BJ (cell line): ENCODE results near the gene ATP6V0E2. TPM values are rescaled to one million over a fixed set of nuclear protein-coding genes. Genes with fewer than 3 reads are reported as not detected.

Experiments used
- CTCF ChIA-PET: fragments of 350-600 bp; formaldehyde crosslinking; extraction: SDS; loops from one replicate; lab custom pipeline; 2021; ENCODE audit warnings: antibody characterized with exemption, inconsistent platforms; lab: Yijun Ruan, JAX
- POLR2A ChIA-PET: fragments of 300-600 bp; sonication (Branson Sonifier 250); formaldehyde crosslinking; extraction: SDS; loops from one replicate; lab custom pipeline; 2021; ENCODE audit warnings: antibody characterized with exemption; lab: Charles Lee
- DNase-seq: peaks from one replicate; pipeline ENCODE4 v3.0.0-alpha.2; 2011; ENCODE audit warnings: low read depth
- H3K27me3 ChIP-seq: 2 replicates; pipeline ENCODE4 v1.6.0; 2011; ENCODE audit warnings: low read length; ENCODE audit not compliant: control insufficient read depth, insufficient read depth
- H3K36me3 ChIP-seq: 2 replicates; pipeline ENCODE4 v1.5.1; 2011; ENCODE audit warnings: low read length; ENCODE audit not compliant: control insufficient read depth, insufficient read depth
- H3K4me3 ChIP-seq: 2 replicates; pipeline ENCODE4 v1.5.1; 2011; ENCODE audit warnings: low read depth, mild to moderate bottlenecking, control low read depth, low read length
- polyA plus RNA-seq: library from polyadenylated mRNA; depleted of rRNA; stranded (reverse); fragments of >200 nt; gene quantifications from 2 replicates; pipeline ENCODE4 v1.2.3, GENCODE V29; 2011
- TF ChIP-seq, protein P1 (sequence below): IDR thresholded peaks from 2 replicates; pipeline ENCODE4 v1.5.1; 2011; ENCODE audit warnings: low read depth, mild to moderate bottlenecking, control low read depth, inconsistent platforms, low read length, moderate library complexity; ENCODE audit not compliant: insufficient read depth

Gene ATP6V0E2
- polyA plus RNA-seq, 1 experiment = 17.7 TPM

DNA sequence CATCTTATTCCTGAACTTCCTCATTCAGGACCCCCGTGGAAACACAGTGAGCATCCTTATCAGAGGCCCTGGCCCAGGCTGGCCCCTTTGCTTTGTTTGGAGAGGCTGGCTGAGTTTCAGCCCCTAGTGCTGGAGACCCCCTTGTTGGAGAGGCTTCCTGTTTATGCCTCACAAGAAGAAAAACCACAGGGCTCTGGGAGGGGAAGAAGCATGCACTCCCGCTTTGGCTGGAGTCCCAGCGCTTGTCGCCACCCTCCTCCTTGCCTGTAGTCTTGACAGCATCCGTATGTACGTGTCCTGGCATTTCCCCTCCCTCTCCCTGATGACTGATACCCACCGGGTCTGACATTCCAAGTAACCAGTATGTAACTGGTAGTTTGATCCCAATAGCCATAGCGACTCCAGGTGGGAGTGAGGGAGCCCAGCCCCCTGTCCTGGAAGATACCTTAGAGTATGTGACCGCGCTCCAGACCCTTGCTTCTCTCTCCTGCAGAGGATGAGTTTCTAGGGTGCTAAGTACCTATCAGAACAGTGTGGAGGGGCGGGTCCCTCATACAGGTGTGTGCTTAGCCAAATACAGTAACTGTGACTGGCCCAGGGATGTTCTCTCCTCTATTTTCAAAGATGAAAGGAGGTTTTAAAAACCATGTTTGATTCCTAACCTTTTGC is 6.9 kb upstream of the ATP6V0E2 start:
- CTCF ChIA-PET = interaction anchor here (0.6 kb wide), 1 partner anchor 26 kb away, joined by 3 read pairs; no protein-coding TSS in a partner anchor
- H3K4me3 ChIP-seq = no peak overlapping the region
- H3K27me3 ChIP-seq = no peaks in the 10 kb centered on the region
- POLR2A ChIA-PET = no interaction called here
- TF ChIP-seq, protein P1, sequence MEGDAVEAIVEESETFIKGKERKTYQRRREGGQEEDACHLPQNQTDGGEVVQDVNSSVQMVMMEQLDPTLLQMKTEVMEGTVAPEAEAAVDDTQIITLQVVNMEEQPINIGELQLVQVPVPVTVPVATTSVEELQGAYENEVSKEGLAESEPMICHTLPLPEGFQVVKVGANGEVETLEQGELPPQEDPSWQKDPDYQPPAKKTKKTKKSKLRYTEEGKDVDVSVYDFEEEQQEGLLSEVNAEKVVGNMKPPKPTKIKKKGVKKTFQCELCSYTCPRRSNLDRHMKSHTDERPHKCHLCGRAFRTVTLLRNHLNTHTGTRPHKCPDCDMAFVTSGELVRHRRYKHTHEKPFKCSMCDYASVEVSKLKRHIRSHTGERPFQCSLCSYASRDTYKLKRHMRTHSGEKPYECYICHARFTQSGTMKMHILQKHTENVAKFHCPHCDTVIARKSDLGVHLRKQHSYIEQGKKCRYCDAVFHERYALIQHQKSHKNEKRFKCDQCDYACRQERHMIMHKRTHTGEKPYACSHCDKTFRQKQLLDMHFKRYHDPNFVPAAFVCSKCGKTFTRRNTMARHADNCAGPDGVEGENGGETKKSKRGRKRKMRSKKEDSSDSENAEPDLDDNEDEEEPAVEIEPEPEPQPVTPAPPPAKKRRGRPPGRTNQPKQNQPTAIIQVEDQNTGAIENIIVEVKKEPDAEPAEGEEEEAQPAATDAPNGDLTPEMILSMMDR = no peak
- DNase-seq = no peak
- H3K36me3 ChIP-seq = peaks cover 14% of the 10 kb centered on the region

DNA sequence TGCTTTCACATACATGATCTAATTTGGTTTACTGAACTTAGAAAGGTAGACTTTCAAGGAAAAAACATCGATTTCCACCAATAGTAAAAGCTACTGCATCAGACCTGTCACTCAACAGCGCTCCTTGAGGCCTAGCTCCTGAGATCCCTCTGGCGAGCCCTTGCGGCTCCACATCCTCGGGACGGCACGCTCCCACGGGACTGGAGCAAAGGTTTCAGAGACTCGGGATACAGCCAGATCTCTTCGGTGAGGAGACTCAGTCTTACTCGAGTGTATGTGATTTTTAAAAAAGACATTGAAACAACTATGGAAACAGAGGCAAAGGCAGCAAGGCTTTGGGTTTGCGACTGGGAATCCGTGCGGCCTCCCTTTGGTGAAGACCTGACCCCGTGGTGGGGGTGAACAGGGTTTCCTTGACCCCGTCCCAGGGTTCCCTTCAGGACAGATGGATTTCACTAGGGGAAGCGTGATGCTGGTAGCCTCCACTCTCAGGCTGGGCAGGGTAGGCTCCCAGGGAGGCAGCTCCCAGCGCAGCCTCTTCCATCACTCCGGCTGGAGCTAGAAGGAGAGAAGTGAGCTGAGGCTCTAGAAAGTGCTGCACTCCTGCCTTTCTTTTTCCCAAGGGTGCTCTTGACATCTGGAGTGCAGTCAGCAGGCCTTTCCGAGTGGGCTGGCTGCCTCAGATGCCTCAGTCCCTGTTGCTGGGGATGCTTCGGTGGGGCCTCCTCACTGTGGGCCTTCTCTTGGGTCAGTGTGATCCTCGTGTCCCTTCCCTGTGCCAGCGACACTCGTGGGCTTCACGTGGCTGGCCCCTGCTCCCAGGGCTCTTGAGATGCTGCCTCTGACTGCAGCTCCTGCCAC is 5.8 kb upstream of the ATP6V0E2 start:
- Histone ChIP-seq H3K36me3 (peaks cover 7% of the 10 kb centered on the region), H3K27me3 (no peaks in the 10 kb centered on the region), H3K4me3 (no peak overlapping the region)
- DNase-seq = no peak
- ChIA-PET CTCF (interaction anchor here (0.6 kb wide), 1 partner anchor 27 kb away, joined by 3 read pairs; no protein-coding TSS in a partner anchor), POLR2A (no interaction called here)
- TF ChIP-seq, protein P1 = no peak

DNA sequence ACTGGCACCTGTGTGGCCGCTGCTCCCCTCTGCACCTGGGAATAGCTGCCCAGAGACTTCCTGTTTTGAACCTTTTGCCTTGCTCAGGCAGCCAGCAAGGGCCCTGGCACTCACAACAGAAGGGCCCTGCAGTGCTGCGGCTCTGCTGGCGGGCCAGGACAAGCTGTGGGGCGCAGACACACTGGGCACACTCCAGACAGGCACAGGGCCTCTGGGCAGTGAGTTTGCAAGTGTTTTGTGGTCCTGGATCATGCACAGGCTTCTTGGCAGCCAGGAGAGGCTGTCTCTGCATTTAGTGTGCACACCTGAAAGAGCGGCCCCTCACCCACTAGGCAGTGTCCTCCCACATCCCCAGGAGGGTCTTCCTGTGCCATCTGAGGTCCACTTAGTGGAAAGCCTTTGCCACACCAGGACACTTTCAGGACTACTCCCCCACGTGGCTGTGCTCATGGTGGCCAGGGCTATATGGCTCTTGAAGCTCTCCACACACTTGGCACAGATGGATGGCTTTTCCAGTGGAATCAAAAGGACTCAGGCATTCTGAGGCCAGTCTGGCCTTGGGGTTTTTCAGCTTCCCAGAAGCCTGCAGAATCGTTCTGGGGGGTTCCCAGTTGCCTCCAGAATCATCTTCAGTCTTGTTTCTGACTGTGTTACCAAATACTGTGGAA is 5.0 kb upstream of the ATP6V0E2 start:
- Histone ChIP-seq H3K4me3 (no peak overlapping the region), H3K36me3 (peaks cover 7% of the 10 kb centered on the region), H3K27me3 (no peaks in the 10 kb centered on the region)
- POLR2A ChIA-PET = no interaction called here
- no peak for DNase-seq
- TF ChIP-seq, protein P1 = no peak
- CTCF ChIA-PET = no interaction called here

DNA sequence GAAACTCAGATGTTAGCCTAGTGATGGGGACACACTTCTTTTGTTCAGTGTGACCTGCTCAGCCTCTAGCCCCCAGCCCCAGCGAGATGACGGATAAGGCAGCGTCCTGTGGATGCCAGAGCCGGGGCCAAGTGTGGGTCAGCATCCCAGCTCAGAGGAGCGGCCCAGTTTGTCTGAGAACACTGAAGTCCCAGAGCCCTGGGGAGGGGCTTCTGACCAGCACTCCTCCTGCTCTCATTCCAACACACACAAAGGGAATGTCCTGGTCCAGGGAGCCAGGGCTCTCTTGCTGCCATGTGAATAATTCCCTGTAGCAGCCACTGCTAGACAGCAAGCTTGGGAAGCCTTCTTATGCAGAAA is 4.5 kb upstream of the ATP6V0E2 start:
- ChIA-PET CTCF (interaction anchor here (1.4 kb wide), 1 partner anchor 9 kb away, joined by 4 read pairs; no protein-coding TSS in a partner anchor), POLR2A (no interaction called here)
- no peak overlapping the region for H3K4me3 ChIP-seq
- TF ChIP-seq, protein P1 = no peak
- no peaks in the 10 kb centered on the region for H3K27me3 ChIP-seq
- no peak for DNase-seq
- H3K36me3 ChIP-seq = peaks cover 4% of the 10 kb centered on the region

DNA sequence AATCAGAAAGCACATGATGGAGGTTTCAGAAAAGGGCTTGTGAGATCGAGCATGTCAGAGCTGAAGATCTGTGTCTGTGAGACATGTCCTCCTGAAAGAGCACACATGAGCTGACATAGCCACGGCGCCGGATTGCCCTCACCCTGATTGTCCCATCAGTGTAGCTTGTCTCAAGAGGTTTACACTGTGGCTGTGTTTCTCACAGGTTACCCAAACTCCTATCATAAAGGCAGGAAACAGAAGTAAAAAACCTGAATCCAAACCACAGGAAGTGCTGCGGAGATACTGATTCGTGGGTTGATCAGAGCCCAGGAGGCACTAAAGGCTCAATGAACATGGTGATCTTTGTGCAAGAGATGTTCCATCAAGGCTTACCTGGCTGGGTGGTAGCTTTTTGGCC is 3.9 kb upstream of the ATP6V0E2 start:
- no peak for DNase-seq
- peaks cover 2% of the 10 kb centered on the region for H3K36me3 ChIP-seq
- CTCF ChIA-PET = interaction anchor here (1.4 kb wide), 1 partner anchor 9 kb away, joined by 4 read pairs; no protein-coding TSS in a partner anchor
- POLR2A ChIA-PET = no interaction called here
- no peak overlapping the region for H3K4me3 ChIP-seq
- H3K27me3 ChIP-seq = no peaks in the 10 kb centered on the region
- TF ChIP-seq, protein P1 = no peak
